ENCODE results near the gene NT5DC2.

NT5DC2 gene

GRCh38 chr3:52524258-52524751 is 9.4 kb downstream of the NT5DC2 start:
- no peak for TF ChIP-seq EP300 (IDR thresholded peaks at IDR 0.05; ENCODE audit: borderline replicate concordance)
- no peak for TF ChIP-seq ZBTB7A (IDR thresholded peaks at IDR 0.05; ENCODE audit: low read depth)
- TF ChIP-seq, protein P1, sequence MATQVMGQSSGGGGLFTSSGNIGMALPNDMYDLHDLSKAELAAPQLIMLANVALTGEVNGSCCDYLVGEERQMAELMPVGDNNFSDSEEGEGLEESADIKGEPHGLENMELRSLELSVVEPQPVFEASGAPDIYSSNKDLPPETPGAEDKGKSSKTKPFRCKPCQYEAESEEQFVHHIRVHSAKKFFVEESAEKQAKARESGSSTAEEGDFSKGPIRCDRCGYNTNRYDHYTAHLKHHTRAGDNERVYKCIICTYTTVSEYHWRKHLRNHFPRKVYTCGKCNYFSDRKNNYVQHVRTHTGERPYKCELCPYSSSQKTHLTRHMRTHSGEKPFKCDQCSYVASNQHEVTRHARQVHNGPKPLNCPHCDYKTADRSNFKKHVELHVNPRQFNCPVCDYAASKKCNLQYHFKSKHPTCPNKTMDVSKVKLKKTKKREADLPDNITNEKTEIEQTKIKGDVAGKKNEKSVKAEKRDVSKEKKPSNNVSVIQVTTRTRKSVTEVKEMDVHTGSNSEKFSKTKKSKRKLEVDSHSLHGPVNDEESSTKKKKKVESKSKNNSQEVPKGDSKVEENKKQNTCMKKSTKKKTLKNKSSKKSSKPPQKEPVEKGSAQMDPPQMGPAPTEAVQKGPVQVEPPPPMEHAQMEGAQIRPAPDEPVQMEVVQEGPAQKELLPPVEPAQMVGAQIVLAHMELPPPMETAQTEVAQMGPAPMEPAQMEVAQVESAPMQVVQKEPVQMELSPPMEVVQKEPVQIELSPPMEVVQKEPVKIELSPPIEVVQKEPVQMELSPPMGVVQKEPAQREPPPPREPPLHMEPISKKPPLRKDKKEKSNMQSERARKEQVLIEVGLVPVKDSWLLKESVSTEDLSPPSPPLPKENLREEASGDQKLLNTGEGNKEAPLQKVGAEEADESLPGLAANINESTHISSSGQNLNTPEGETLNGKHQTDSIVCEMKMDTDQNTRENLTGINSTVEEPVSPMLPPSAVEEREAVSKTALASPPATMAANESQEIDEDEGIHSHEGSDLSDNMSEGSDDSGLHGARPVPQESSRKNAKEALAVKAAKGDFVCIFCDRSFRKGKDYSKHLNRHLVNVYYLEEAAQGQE (IDR thresholded peaks at IDR 0.05; ENCODE audit: low read depth), result no peak
- TF ChIP-seq TEAD4 (IDR thresholded peaks at IDR 0.05), result no peak
- TF ChIP-seq MAX (IDR thresholded peaks at IDR 0.05), result no peak
- no peak for TF ChIP-seq FOXM1 (IDR thresholded peaks at IDR 0.05; ENCODE audit: borderline replicate concordance, low read depth)
- no peak for TF ChIP-seq RAD21 (IDR thresholded peaks at IDR 0.05; ENCODE audit: low read depth)
- no peak for TF ChIP-seq YY1 (IDR thresholded peaks at IDR 0.05; ENCODE audit: low read depth)
- TF ChIP-seq, protein P2, sequence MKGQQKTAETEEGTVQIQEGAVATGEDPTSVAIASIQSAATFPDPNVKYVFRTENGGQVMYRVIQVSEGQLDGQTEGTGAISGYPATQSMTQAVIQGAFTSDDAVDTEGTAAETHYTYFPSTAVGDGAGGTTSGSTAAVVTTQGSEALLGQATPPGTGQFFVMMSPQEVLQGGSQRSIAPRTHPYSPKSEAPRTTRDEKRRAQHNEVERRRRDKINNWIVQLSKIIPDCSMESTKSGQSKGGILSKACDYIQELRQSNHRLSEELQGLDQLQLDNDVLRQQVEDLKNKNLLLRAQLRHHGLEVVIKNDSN (IDR thresholded peaks at IDR 0.05), result no peak
- TF ChIP-seq EGR1 (IDR thresholded peaks at IDR 0.05), result no peak
- no peak for TF ChIP-seq TAF1 (IDR thresholded peaks at IDR 0.05; ENCODE audit: low read depth)
- TF ChIP-seq TCF12 (IDR thresholded peaks at IDR 0.05; ENCODE audit: low read depth), result no peak
- TF ChIP-seq NFIC (IDR thresholded peaks at IDR 0.05), result no peak
- TF ChIP-seq CREB1 (IDR thresholded peaks at IDR 0.05; ENCODE audit: low read depth), result no peak
- no peak for TF ChIP-seq CEBPB (IDR thresholded peaks at IDR 0.05)

DNA sequence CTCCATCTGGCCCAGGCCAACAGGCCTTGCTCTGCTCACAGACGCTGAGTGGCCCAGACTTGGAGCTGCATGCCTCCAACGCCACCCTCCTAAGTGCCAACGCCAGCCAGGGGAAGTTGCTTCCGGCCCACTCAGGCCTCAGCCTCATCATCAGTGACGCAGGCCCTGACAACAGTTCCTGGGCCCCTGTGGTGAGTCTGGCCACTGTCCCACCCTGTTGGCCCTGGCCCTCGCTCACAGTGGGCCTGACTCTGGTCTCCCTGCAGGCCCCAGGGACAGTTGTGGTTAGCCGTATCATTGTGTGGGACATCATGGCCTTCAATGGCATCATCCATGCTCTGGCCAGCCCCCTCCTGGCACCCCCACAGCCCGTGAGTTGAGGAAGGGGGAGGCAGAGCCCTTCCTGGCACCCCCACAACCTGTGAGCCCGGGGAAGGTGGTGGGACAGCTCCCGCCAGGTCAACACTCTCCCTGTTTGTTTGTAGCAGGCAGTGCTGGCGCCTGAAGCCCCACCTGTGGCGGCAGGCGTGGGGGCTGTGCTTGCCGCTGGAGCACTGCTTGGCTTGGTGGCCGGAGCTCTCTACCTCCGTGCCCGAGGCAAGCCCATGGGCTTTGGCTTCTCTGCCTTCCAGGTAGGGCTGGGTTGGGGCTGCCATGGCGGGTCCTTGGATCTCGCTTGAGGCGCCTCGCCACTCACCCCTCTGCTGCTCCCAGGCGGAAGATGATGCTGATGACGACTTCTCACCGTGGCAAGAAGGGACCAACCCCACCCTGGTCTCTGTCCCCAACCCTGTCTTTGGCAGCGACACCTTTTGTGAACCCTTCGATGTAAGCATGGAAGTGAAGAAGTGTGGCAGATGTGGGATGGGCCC is 10.0 kb downstream of the NT5DC2 start:
- TF ChIP-seq FOXM1 (IDR thresholded peaks at IDR 0.05; ENCODE audit: borderline replicate concordance, low read depth), result no peak
- no peak for TF ChIP-seq MAX (IDR thresholded peaks at IDR 0.05)
- no peak for TF ChIP-seq TAF1 (IDR thresholded peaks at IDR 0.05; ENCODE audit: low read depth)
- TF ChIP-seq YY1 (IDR thresholded peaks at IDR 0.05; ENCODE audit: low read depth), result no peak
- no peak for TF ChIP-seq RAD21 (IDR thresholded peaks at IDR 0.05; ENCODE audit: low read depth)
- TF ChIP-seq, protein P1 (IDR thresholded peaks at IDR 0.05; ENCODE audit: low read depth), result no peak
- no peak for TF ChIP-seq EGR1 (IDR thresholded peaks at IDR 0.05)
- TF ChIP-seq ZBTB7A (IDR thresholded peaks at IDR 0.05; ENCODE audit: low read depth), result no peak
- TF ChIP-seq TCF12 (IDR thresholded peaks at IDR 0.05; ENCODE audit: low read depth), result no peak
- no peak for TF ChIP-seq EP300 (IDR thresholded peaks at IDR 0.05; ENCODE audit: borderline replicate concordance)
- TF ChIP-seq, protein P2 (IDR thresholded peaks at IDR 0.05), result no peak
- TF ChIP-seq CEBPB (IDR thresholded peaks at IDR 0.05), result no peak
- no peak for TF ChIP-seq CREB1 (IDR thresholded peaks at IDR 0.05; ENCODE audit: low read depth)
- TF ChIP-seq NFIC (IDR thresholded peaks at IDR 0.05), result no peak
- no peak for TF ChIP-seq TEAD4 (IDR thresholded peaks at IDR 0.05)

DNA sequence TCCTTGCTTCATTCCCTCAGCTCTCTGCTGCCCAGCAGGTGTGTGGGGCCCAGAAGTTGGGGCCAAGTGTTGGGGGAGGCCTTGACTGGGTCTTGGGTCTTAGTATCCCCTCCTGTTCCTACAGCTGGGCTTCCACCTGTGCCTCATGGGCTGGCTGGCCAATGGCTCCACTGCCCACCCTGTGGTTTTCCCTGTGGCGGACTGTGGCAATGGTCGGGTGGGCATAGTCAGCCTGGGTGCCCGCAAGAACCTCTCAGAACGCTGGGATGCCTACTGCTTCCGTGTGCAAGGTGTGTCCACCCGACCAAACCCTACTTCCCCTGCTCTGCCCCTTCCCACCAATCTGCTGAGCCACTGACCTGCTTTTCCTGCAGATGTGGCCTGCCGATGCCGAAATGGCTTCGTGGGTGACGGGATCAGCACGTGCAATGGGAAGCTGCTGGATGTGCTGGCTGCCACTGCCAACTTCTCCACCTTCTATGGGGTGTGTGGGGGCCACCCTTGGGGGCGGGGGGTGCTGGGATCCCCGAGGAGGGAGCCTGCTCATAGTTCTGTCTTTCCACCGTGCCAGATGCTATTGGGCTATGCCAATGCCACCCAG is 10.9 kb downstream of the NT5DC2 start:
- TF ChIP-seq NFIC (IDR thresholded peaks at IDR 0.05) (no peak), EP300 (IDR thresholded peaks at IDR 0.05; ENCODE audit: borderline replicate concordance) (no peak), TAF1 (IDR thresholded peaks at IDR 0.05; ENCODE audit: low read depth) (no peak), CEBPB (IDR thresholded peaks at IDR 0.05) (no peak), YY1 (IDR thresholded peaks at IDR 0.05; ENCODE audit: low read depth) (no peak), CREB1 (IDR thresholded peaks at IDR 0.05; ENCODE audit: low read depth) (no peak), ZBTB7A (IDR thresholded peaks at IDR 0.05; ENCODE audit: low read depth) (no peak), TCF12 (IDR thresholded peaks at IDR 0.05; ENCODE audit: low read depth) (no peak), TEAD4 (IDR thresholded peaks at IDR 0.05) (no peak), RAD21 (IDR thresholded peaks at IDR 0.05; ENCODE audit: low read depth) (no peak), FOXM1 (IDR thresholded peaks at IDR 0.05; ENCODE audit: borderline replicate concordance, low read depth) (no peak), EGR1 (IDR thresholded peaks at IDR 0.05) (no peak), MAX (IDR thresholded peaks at IDR 0.05) (no peak)
- TF ChIP-seq, protein P2 (IDR thresholded peaks at IDR 0.05), result no peak
- TF ChIP-seq, protein P1 (IDR thresholded peaks at IDR 0.05; ENCODE audit: low read depth), result no peak

All from Ishikawa (cell line).